GM18505 (cell line): ENCODE data around the gene HESX1.

ENCODE experiments used
- ATAC-seq: cut with Tn5 transposase; IDR thresholded peaks from one replicate; pipeline ENCODE4 v1.9.1; 2021; ENCODE audit not compliant: unreplicated experiment
- POLR2A ChIP-seq: IDR thresholded peaks from 4 replicates; pipeline ENCODE4 v1.6.1; 2011; ENCODE audit warnings: borderline replicate concordance; ENCODE audit not compliant: insufficient read depth, insufficient read length; ENCODE audit errors: extremely low read depth

The HESX1 gene

DNA sequence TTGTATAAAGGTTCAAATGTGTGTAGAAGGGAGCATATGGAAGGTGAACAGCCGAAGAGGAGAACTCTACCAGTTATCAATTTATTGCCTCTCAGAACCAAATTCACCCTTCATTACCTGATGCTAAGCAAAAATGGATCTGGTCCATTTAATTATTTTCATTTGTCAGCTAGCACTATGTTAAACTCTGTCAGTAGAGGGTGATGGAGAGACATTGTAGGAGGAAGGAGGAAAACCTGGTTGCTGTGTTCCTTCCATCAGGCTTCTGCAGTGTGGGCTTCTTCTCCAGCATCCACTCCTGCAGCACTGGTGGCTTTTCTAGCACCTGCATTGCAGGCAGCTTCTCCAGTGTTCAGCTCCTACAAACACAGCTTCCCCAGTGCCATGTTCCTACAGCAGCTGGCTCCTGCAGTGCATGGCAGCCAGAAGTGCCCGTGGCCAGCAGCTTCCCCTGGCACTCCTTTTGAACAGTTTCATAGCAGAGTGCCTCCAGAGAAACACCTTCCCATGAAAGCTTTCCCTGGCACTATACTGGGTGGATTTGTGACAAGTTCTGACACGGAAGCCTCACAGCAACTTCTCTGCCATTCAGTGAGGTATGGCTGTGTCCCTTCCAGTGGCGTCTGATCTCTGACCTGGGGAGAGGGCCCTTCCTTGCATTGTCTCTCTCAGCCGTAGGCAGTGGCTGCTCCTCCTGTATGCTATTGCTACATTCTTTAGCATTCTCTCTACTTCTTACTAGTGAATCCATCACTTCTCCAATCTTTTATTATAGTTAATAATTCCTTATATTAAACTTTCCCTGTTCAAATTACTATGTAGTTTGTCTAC, 20.0 kb downstream of the HESX1 start:
- ATAC-seq: no peak

DNA sequence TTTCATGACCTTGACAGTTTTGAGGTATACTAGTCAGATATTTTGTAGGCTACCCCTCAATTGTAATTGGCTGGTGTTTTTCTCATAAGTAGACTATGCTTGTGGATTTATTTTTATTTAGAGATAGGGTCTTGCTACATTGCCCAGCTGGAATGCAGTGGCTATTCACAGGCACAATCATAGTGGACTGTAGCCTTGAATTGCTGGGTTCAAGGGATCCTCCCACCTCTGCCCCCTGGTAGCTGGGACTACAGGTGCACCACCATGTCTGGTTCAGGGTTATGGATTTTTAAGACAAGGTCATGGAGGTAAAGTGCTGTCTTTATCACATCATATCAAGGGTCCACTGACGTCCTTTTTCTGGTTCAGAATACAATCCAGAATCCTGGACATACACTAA, 23.7 kb downstream of the HESX1 start:
- ATAC-seq: no peak
- no peak for TF ChIP-seq POLR2A

More for the DNA sequence above, 20.0 kb downstream of the HESX1 start:
- no peak for TF ChIP-seq POLR2A

- TF ChIP-seq POLR2A: no peak
- no peak for ATAC-seq
Observed at GRCh38 chr3:57173687-57174086, 26.1 kb downstream of the HESX1 start.

DNA sequence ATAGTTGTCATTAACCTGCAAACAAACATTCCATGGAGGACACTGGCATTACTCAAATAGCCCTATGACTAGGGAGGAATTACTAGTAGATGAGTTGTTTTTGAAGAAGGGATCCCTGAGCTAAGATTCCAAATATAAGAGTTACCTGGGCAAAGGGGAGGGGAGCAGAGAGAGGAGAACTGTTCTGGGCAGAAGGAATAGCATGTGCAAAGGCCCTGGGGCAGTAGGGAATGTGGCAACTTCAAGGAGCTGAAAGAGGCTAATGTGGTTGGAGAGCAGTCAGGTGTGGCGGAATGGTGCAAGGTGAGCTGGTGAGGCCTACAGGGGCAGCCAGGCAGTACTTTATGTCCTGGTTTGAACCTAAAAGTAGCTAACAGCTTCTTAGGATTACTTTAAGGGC, 28.8 kb downstream of the HESX1 start:
- TF ChIP-seq POLR2A: no peak
- ATAC-seq: no peak

GRCh38 chr3:57169872-57170623, 29.7 kb downstream of the HESX1 start:
- no peak for TF ChIP-seq POLR2A
- peak; percentile 62 for ATAC-seq

GRCh38 chr3:57169108-57169507, 30.7 kb downstream of the HESX1 start:
- no peak for TF ChIP-seq POLR2A
- no peak for ATAC-seq

- no peak for ATAC-seq
Observed at GRCh38 chr3:57168151-57168550, 31.6 kb downstream of the HESX1 start.

DNA sequence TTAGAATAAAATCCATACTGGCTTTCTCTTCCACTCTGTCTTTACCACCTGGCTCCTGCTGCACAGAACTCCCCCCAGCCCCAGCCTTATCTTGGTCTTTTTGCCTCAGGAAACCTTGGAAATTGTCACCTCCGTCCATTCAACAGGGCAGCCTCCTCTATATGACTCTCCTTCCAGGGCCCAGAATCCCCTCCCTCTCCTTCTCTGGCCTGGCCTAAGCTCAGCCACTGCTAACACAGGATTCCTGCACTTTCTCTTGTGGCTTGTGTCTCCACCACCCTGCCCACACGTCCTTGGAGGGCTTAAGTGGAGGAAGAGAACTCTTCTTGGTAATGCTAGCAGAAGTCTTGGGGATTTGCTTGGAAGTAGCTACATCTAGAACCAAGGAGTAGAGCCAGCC, 33.1 kb downstream of the HESX1 start:
- no peak for ATAC-seq
- no peak for TF ChIP-seq POLR2A

More at GRCh38 chr3:57168151-57168550, 31.6 kb downstream of the HESX1 start:
- no peak for TF ChIP-seq POLR2A

DNA sequence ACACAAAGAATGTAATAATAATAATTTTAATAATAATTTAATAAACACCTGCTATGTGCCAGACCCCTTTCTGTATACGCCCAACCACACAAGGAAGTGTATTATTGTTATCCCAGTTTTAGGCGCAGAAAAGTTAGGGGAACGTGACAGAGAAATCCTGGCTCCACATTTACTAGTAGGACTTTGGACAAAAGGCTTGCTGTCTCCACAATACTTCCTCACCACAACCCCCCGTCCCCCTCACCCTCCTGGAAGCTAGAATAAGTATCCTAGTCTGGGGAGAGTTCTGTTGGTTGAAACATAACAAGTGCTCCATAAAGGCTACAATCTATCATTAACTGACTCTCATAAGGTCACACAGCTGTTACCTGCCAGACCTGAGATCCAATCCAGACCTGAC, 34.1 kb downstream of the HESX1 start:
- no peak for ATAC-seq
- no peak for TF ChIP-seq POLR2A

DNA sequence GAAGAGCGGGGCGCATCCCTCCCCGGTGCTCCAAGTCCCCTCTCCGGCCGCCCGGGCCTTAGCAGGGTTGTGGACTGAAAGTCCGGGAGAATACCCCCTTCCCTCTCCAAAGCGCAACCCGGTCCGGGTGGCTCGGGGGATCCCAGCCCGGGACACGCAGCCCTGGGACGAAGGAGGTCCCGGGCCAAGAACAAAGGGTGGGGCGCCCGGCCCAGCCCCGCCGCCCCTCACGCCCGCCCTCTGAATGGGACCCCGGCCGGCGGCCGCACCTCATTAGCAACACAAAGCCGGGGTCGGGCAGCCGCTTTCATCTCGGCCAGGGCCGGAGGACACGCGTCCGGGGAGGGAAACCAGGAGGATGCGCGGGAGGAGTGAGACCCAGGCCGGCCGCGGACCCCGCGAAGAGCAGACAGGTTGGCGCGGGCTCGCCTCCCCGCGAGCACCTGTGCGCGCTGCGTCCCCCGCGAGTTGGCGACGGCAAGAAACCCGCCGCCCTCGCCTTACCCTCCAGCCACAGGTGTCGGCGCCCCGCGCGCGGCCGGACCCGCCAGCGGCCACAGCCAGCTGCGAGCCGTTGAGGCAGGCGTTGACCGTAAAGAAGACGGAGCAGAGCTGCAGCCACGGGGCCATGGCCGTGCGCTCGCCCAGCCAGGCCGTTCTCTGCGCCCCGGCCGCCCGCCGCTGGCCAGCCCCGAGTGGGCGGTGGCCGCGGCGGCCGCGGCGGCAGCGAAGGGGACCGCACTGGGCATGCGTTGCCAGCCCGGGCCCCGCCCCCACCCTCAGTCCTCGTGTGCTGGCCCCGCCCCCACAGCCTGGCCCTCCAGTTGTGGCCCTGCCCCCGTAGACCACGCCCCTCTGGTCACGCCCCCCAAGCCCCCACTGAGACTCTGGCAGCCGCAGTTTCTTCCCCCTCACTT, 34.9 kb downstream of the HESX1 start, which contains the start of gene IL17RD:
Gene IL17RD, minus strand, starts transcription at position 697 of the 917 bp plus-strand sequence. Its CDS starts 67 bp downstream, at position 630.
- no peak for TF ChIP-seq POLR2A
- no peak for ATAC-seq

DNA sequence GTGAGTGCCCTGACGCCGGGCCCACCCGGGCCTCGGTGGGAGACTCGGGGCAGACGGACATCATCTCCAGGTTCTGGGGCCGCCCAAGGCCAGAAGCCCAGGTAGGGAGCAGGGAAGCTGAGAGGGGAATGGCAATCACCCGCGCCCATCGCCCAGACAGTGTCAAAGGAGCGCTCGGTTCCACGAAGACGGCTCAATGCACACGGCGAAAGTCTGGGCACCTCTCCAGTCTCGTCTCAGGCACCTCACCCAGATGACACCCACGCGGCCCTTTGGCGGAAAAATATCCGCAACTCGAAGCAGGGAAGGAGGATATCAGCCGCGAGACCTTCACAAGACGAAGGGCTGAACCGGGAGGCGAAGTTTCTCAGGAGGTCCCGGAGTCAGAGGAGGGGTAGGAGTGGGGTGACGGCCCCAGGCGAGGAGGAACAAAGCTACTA, 35.5 kb downstream of the HESX1 start:
- no peak for ATAC-seq
- no peak for TF ChIP-seq POLR2A

- ATAC-seq: no peak
- TF ChIP-seq POLR2A: no peak
Observed at GRCh38 chr3:57163751-57164150, 36.0 kb downstream of the HESX1 start.

- TF ChIP-seq POLR2A: no peak
- no peak for ATAC-seq
Observed at GRCh38 chr3:57161915-57162314, 37.9 kb downstream of the HESX1 start.

GRCh38 chr3:57160765-57161538, 38.8 kb downstream of the HESX1 start:
- ATAC-seq: no peak
- TF ChIP-seq POLR2A: no peak
